DOHH2 (cell line): ENCODE measurements around the gene OR9Q1.

ENCODE experiments used
- H3F3A ChIP-seq: fragments of 200-600 bp; sonication (generic), shearing (Covaris generic); 2 replicates; pipeline ENCODE4 v1.6.0; 2016; ENCODE audit warnings: antibody characterized with exemption, mild to moderate bottlenecking; ENCODE audit not compliant: control insufficient read depth, insufficient read depth
- H3K27ac ChIP-seq: fragments of 200-600 bp; sonication (generic); 2 replicates; pipeline ENCODE4 v1.5.1; 2014; ENCODE audit warnings: low read depth, mild to moderate bottlenecking, low read length, moderate library complexity
- H3K27me3 ChIP-seq: fragments of 200-600 bp; sonication (generic); 2 replicates; pipeline ENCODE4 v1.6.1; 2014; ENCODE audit warnings: mild to moderate bottlenecking, low read length, mixed read lengths; ENCODE audit not compliant: control insufficient read depth
- H3K36me3 ChIP-seq: fragments of 200-600 bp; sonication (generic); 2 replicates; pipeline ENCODE4 v1.6.1; 2014; ENCODE audit warnings: mild to moderate bottlenecking, low read length, moderate library complexity, mixed read lengths; ENCODE audit not compliant: control insufficient read depth
- H3K4me1 ChIP-seq: fragments of 200-600 bp; sonication (generic); 2 replicates; pipeline ENCODE4 v1.6.1; 2014; ENCODE audit warnings: mild to moderate bottlenecking, low read length, mixed read lengths; ENCODE audit not compliant: control insufficient read depth
- H3K4me2 ChIP-seq: fragments of 200-600 bp; sonication (generic); 2 replicates; pipeline ENCODE4 v1.6.0; 2014; ENCODE audit warnings: mild to moderate bottlenecking, low read length, moderate library complexity
- H3K4me3 ChIP-seq: fragments of 200-600 bp; sonication (generic); 2 replicates; pipeline ENCODE4 v1.5.1; 2014; ENCODE audit warnings: mild to moderate bottlenecking, low read length, mixed read lengths
- H3K79me2 ChIP-seq: fragments of 200-600 bp; sonication (generic); 2 replicates; pipeline ENCODE4 v1.6.1; 2014; ENCODE audit warnings: mild to moderate bottlenecking, low read length, mixed read lengths; ENCODE audit not compliant: control insufficient read depth
- H3K9me2 ChIP-seq: fragments of 200-600 bp; sonication (generic); replicated peaks from 2 replicates; pipeline ENCODE4 v1.6.1; 2014; ENCODE audit warnings: mild to moderate bottlenecking, low read length, mixed read lengths; ENCODE audit not compliant: control insufficient read depth
- H3K9me3 ChIP-seq: fragments of 200-600 bp; sonication (generic); 2 replicates; pipeline ENCODE4 v1.6.1; 2014; ENCODE audit warnings: antibody characterized with exemption, low read length, mixed read lengths; ENCODE audit not compliant: control insufficient read depth, insufficient read depth
- H4K20me1 ChIP-seq: fragments of 200-600 bp; sonication (generic); 2 replicates; pipeline ENCODE4 v1.6.0; 2014; ENCODE audit warnings: low read depth, mild to moderate bottlenecking, antibody characterized with exemption, low read length, moderate library complexity; ENCODE audit not compliant: control insufficient read depth, insufficient read depth
- CTCF ChIP-seq: fragments of 200-600 bp; sonication (generic); IDR thresholded peaks from one replicate; pipeline ENCODE4 v1.5.1; 2014; ENCODE audit warnings: antibody characterized with exemption, mild to moderate bottlenecking, low read depth, low read length; ENCODE audit not compliant: poor library complexity, severe bottlenecking
- EZH2phosphoT487 ChIP-seq: fragments of 200-600 bp; sonication (generic); IDR thresholded peaks from 2 replicates; pipeline ENCODE4 v1.6.1; 2017; ENCODE audit warnings: borderline replicate concordance, mild to moderate bottlenecking, antibody characterized with exemption, low read length, moderate library complexity, mixed read lengths

The OR9Q1 gene

GRCh38 chr11:58135171-58135570 lies 111.5 kb downstream of the OR9Q1 start:
- Histone ChIP-seq H3K79me2 (no peaks in the 10 kb centered on the region), H3K36me3 (no peaks in the 10 kb centered on the region), H3K27me3 (no peaks in the 10 kb centered on the region), H3K9me2 (no peaks in the 10 kb centered on the region), H3K4me3 (no peak overlapping the region), H3K4me1 (no peaks in the 10 kb centered on the region), H3K4me2 (no peak overlapping the region), H3F3A (no peaks in the 10 kb centered on the region), H3K9me3 (no peaks in the 10 kb centered on the region), H4K20me1 (no peaks in the 10 kb centered on the region), H3K27ac (no peak overlapping the region)
- no peak for TF ChIP-seq EZH2phosphoT487
- no peak for TF ChIP-seq CTCF

- no peaks in the 10 kb centered on the region for H3F3A ChIP-seq
- no peak overlapping the region for H3K4me3 ChIP-seq
- no peaks in the 10 kb centered on the region for H3K9me3 ChIP-seq
- no peaks in the 10 kb centered on the region for H3K4me1 ChIP-seq
- no peaks in the 10 kb centered on the region for H3K27me3 ChIP-seq
- no peaks in the 10 kb centered on the region for H3K79me2 ChIP-seq
- no peak overlapping the region for H3K27ac ChIP-seq
- TF ChIP-seq CTCF (no peak), EZH2phosphoT487 (no peak)
- no peaks in the 10 kb centered on the region for H4K20me1 ChIP-seq
- no peaks in the 10 kb centered on the region for H3K36me3 ChIP-seq
- no peaks in the 10 kb centered on the region for H3K9me2 ChIP-seq
- H3K4me2 ChIP-seq: no peak overlapping the region
Measured at GRCh38 chr11:58142761-58143160, 119.1 kb downstream of the OR9Q1 start.

- Histone ChIP-seq H3K9me2 (no peaks in the 10 kb centered on the region), H3K36me3 (no peaks in the 10 kb centered on the region), H3K79me2 (no peaks in the 10 kb centered on the region), H3K27ac (no peak overlapping the region), H3K9me3 (no peaks in the 10 kb centered on the region), H3K27me3 (0 out of 2 replicates have a peak, but pooled peaks cover 5% of the 10 kb centered on the region), H4K20me1 (no peaks in the 10 kb centered on the region), H3K4me3 (no peak overlapping the region), H3F3A (no peaks in the 10 kb centered on the region), H3K4me1 (no peaks in the 10 kb centered on the region), H3K4me2 (no peak overlapping the region)
- TF ChIP-seq EZH2phosphoT487 (no peak), CTCF (no peak)
Measured at GRCh38 chr11:58152781-58153180, 129.1 kb downstream of the OR9Q1 start.

GRCh38 chr11:58164389-58164788 lies 140.7 kb downstream of the OR9Q1 start:
- H3K4me2 ChIP-seq: no peak overlapping the region
- H3K27ac ChIP-seq: no peak overlapping the region
- H3K79me2 ChIP-seq: no peaks in the 10 kb centered on the region
- no peaks in the 10 kb centered on the region for H3K4me1 ChIP-seq
- no peaks in the 10 kb centered on the region for H3K9me3 ChIP-seq
- no peaks in the 10 kb centered on the region for H3F3A ChIP-seq
- TF ChIP-seq CTCF (no peak), EZH2phosphoT487 (no peak)
- no peaks in the 10 kb centered on the region for H3K9me2 ChIP-seq
- H3K27me3 ChIP-seq: no peaks in the 10 kb centered on the region
- H4K20me1 ChIP-seq: no peaks in the 10 kb centered on the region
- no peak overlapping the region for H3K4me3 ChIP-seq
- H3K36me3 ChIP-seq: no peaks in the 10 kb centered on the region
